Colonic mucosa (tissue), 4 donors: ENCODE measurements around the gene DNAH7. TPM values are rescaled to one million over a fixed set of nuclear protein-coding genes. Genes with fewer than 3 reads are reported as not detected.
A peak's percentile ranks its signal among the peaks of the same experiment; 100 is the strongest.

Experiments
- DNase-seq: peaks from one replicate; pipeline ENCODE4 v3.0.0-alpha.2; 2020
- H3K27ac ChIP-seq: fragments of 200-600 bp; one replicate; pipeline ENCODE4 v1.8.0; 2021
- H3K27me3 ChIP-seq: fragments of 200-600 bp; one replicate; pipeline ENCODE4 v1.8.0; 2021
- H3K36me3 ChIP-seq: fragments of 200-600 bp; one replicate; pipeline ENCODE4 v1.8.0; 2021
- H3K4me1 ChIP-seq: fragments of 200-600 bp; one replicate; pipeline ENCODE4 v1.8.0; 2021; ENCODE audit warnings: mild to moderate bottlenecking
- H3K4me3 ChIP-seq: fragments of 200-600 bp; one replicate; pipeline ENCODE4 v1.8.0; 2021
- H3K9ac ChIP-seq, 2 donors: one replicate each; pipeline ENCODE4 v1.7.0; 2013; ENCODE audit warnings: control low read depth in 2 of 2, low read depth in 2 of 2, low read length in 2 of 2
- H3K9me3 ChIP-seq: fragments of 200-600 bp; one replicate; pipeline ENCODE4 v1.8.0; 2021
- CTCF ChIP-seq: fragments of 200-600 bp; IDR thresholded peaks from one replicate; pipeline ENCODE4 v1.8.0; 2022; ENCODE audit warnings: antibody characterized with exemption, mild to moderate bottlenecking
- intact Hi-C: fragments of 100-400 bp; cut with DNase I; formaldehyde crosslinking; loops from one replicate; pipeline ENCODE4 v1.14.1; 2022
- total RNA-seq, 2 donors: library from RNA; stranded (reverse); fragmentation: NEBNext Ultra II Directional in 1 of 2; extraction: Animal tissue kit (Norgen Biotek cat#: 25700) in 1 of 2; gene quantifications; one replicate each; pipeline ENCODE4 v1.2.1, GENCODE V29; 2021
- donor health status: healthy.
- donor health status: DM: no; HTN: no; CAD: no.
- donor health status: DM: no; HTN: no; CAD: no.

The DNAH7 gene
- total RNA-seq, 2 donors from 2014 or later = 0.91 to 2.0 TPM

GRCh38 chr2:196066291-196067087 lies 2.1 kb downstream of the DNAH7 start:
- Histone ChIP-seq H3K4me3 (no peak overlapping the region), H3K27ac (no peak overlapping the region), H3K27me3 (no peaks in the 10 kb centered on the region), H3K36me3 (no peaks in the 10 kb centered on the region), H3K9me3 (no peaks in the 10 kb centered on the region), H3K4me1 (peaks cover 3% of the 10 kb centered on the region), H3K9ac (no peak overlapping the region)
- intact Hi-C loops = loop anchor here (5.0 kb wide), 1 partner anchor 409 kb away; the partner anchor contains the start of gene SLC39A10
- no peak for DNase-seq
- TF ChIP-seq CTCF = peak; percentile 72

GRCh38 chr2:196063773-196064172 lies 4.9 kb downstream of the DNAH7 start:
- H3K4me3 ChIP-seq = no peak overlapping the region
- H3K36me3 ChIP-seq = no peaks in the 10 kb centered on the region
- no peak for DNase-seq
- H3K27me3 ChIP-seq = no peaks in the 10 kb centered on the region
- no peaks in the 10 kb centered on the region for H3K4me1 ChIP-seq
- intact Hi-C loops = no loop called here
- no peak for TF ChIP-seq CTCF
- H3K27ac ChIP-seq = no peak overlapping the region
- H3K9me3 ChIP-seq = no peaks in the 10 kb centered on the region
- no peak overlapping the region for H3K9ac ChIP-seq

- H3K9ac ChIP-seq = no peak overlapping the region
- DNase-seq = no peak
- TF ChIP-seq CTCF = no peak
- no peaks in the 10 kb centered on the region for H3K27me3 ChIP-seq
- no peak overlapping the region for H3K4me3 ChIP-seq
- H3K36me3 ChIP-seq = no peaks in the 10 kb centered on the region
- intact Hi-C loops = no loop called here
- H3K27ac ChIP-seq = no peak overlapping the region
- no peaks in the 10 kb centered on the region for H3K4me1 ChIP-seq
- no peaks in the 10 kb centered on the region for H3K9me3 ChIP-seq
These were observed 9.1 kb downstream of the DNAH7 start for GRCh38 chr2:196059491-196059960.

GRCh38 chr2:196054631-196055030 lies 14.0 kb downstream of the DNAH7 start:
- Histone ChIP-seq H3K36me3 (no peaks in the 10 kb centered on the region), H3K4me1 (no peaks in the 10 kb centered on the region), H3K27ac (no peak overlapping the region), H3K27me3 (no peaks in the 10 kb centered on the region), H3K9me3 (no peaks in the 10 kb centered on the region), H3K9ac (no peak overlapping the region), H3K4me3 (no peak overlapping the region)
- no peak for DNase-seq
- TF ChIP-seq CTCF = no peak
- intact Hi-C loops = no loop called here

- no peak overlapping the region for H3K27ac ChIP-seq
- H3K9ac ChIP-seq = no peak overlapping the region
- H3K36me3 ChIP-seq = no peaks in the 10 kb centered on the region
- no peak for TF ChIP-seq CTCF
- H3K27me3 ChIP-seq = no peaks in the 10 kb centered on the region
- no peak for DNase-seq
- H3K4me3 ChIP-seq = no peak overlapping the region
- H3K4me1 ChIP-seq = no peaks in the 10 kb centered on the region
- no peaks in the 10 kb centered on the region for H3K9me3 ChIP-seq
- intact Hi-C loops = no loop called here
These were observed 22.3 kb downstream of the DNAH7 start for GRCh38 chr2:196046123-196046917.
